ENCODE measurements around the gene PIMREG. TPM values are rescaled to one million over a fixed set of nuclear protein-coding genes. Genes with fewer than 3 reads are reported as not detected.
A peak's percentile ranks its signal among the peaks of the same experiment; 100 is the strongest.

Gene PIMREG
- polyA plus RNA-seq, 2 of the 4 experiments (the other 2 are of a cell fraction), result 26.3 to 28.9 TPM

- DNase-seq (ENCODE audit: low read depth in 1 of 2, low spot score in 1 of 2) (no peak), ATAC-seq (no peak), FAIRE-seq (no peak)
- ChIA-PET POLR2A (no interaction called here), CTCF (interaction anchor here (0.7 to 2.6 kb wide), 3 partner anchors 9 to 820 kb away, joined by 3 to 8 read pairs (median 3); no protein-coding TSS in a partner anchor)
- 13% methylated on average over 6 of the region's 6 CpGs for WGBS (ENCODE audit: missing lambda C conversion rate)
- H3K4me2 ChIP-seq, result no peak overlapping the region
- no peaks in the 10 kb centered on the region for H3K4me1 ChIP-seq
- TF ChIP-seq JUN (IDR thresholded peaks at IDR 0.05) (no peak), ELK1 (IDR thresholded peaks at IDR 0.05; ENCODE audit: low read depth, low read length) (no peak), POLR2AphosphoS2 (conservative IDR thresholded peaks at IDR 0.05; ENCODE audit: low read length) (no peak), ZFP36 (IDR thresholded peaks at IDR 0.05; ENCODE audit: borderline replicate concordance, partially characterized antibody) (no peak), E2F6 (IDR thresholded peaks at IDR 0.05; ENCODE audit: borderline replicate concordance, low read depth) (no peak), EP300 (IDR thresholded peaks at IDR 0.05) (no peak), MYC (IDR thresholded peaks at IDR 0.05; ENCODE audit: borderline replicate concordance, low read length) (no peak), BHLHE40 (IDR thresholded peaks at IDR 0.05; ENCODE audit: low read depth, low read length) (no peak)
- no peak overlapping the region for H3K4me3 ChIP-seq
- H3K27ac ChIP-seq, result no peak overlapping the region
- H3K9me3 ChIP-seq, result no peaks in the 10 kb centered on the region
Observed at GRCh38 chr17:6408276-6408675, 36.0 kb upstream of the PIMREG start.

- H3K4me2 ChIP-seq, result no peak overlapping the region
- POLR2A ChIA-PET, result no interaction called here
- DNase-seq (ENCODE audit: low read depth in 1 of 2, low spot score in 1 of 2) (no peak), ATAC-seq (no peak), FAIRE-seq (peak; percentile 70)
- H3K9me3 ChIP-seq, result no peaks in the 10 kb centered on the region
- no peak overlapping the region for H3K27ac ChIP-seq
- no peak for TF ChIP-seq CEBPB (IDR thresholded peaks at IDR 0.05)
- TF ChIP-seq HOXB5 (CRISPR knock-in tag; IDR thresholded peaks at IDR 0.05), result no peak
- no peak for TF ChIP-seq NFE2L2 (conservative IDR thresholded peaks at IDR 0.05; ENCODE audit: low read length)
- TF ChIP-seq RNF2 (IDR thresholded peaks at IDR 0.05; ENCODE audit: borderline replicate concordance, low read depth), result no peak
- TF ChIP-seq KDM1A (IDR thresholded peaks at IDR 0.05; ENCODE audit: low read depth), result no peak
- no peak for TF ChIP-seq MYC (IDR thresholded peaks at IDR 0.05; ENCODE audit: borderline replicate concordance, low read length)
- TF ChIP-seq FOSB (CRISPR knock-in tag; IDR thresholded peaks at IDR 0.05), result no peak
- no peak for TF ChIP-seq HEYL (CRISPR knock-in tag; IDR thresholded peaks at IDR 0.05)
- no peak for TF ChIP-seq RARB (CRISPR knock-in tag; IDR thresholded peaks at IDR 0.05)
- TF ChIP-seq ZC3H11A (IDR thresholded peaks at IDR 0.05), result no peak
- TF ChIP-seq EHF (CRISPR knock-in tag; IDR thresholded peaks at IDR 0.05), result no peak
- no peak for TF ChIP-seq SMC3 (IDR thresholded peaks at IDR 0.05)
- TF ChIP-seq CTCF (IDR thresholded peaks at IDR 0.05), result no peak
- no peak for TF ChIP-seq HOXB13 (CRISPR knock-in tag; IDR thresholded peaks at IDR 0.05; ENCODE audit: low read depth)
- no peak for TF ChIP-seq KDM5A (IDR thresholded peaks at IDR 0.05)
- TF ChIP-seq MAZ (IDR thresholded peaks at IDR 0.05; ENCODE audit: borderline replicate concordance, low read depth, low read length), result no peak
- no peak for TF ChIP-seq POLR2AphosphoS2 (conservative IDR thresholded peaks at IDR 0.05; ENCODE audit: low read length)
- no peak for TF ChIP-seq HES2 (IDR thresholded peaks at IDR 0.05)
- TF ChIP-seq ATOH8 (CRISPR knock-in tag; IDR thresholded peaks at IDR 0.05; ENCODE audit: low read depth), result no peak
- TF ChIP-seq ELK1 (IDR thresholded peaks at IDR 0.05; ENCODE audit: low read depth, low read length), result no peak
- CTCF ChIA-PET, result interaction anchor here (0.7 to 21.4 kb wide), 4 partner anchors 12 to 821 kb away, joined by 3 to 394 read pairs (median 6); no protein-coding TSS in a partner anchor
- H3K4me1 ChIP-seq, result no peaks in the 10 kb centered on the region
- 41% methylated on average over 10 of the region's 10 CpGs for WGBS (ENCODE audit: missing lambda C conversion rate)
- no peak overlapping the region for H3K4me3 ChIP-seq
Observed at GRCh38 chr17:6408735-6409134, 35.5 kb upstream of the PIMREG start.

Data from A549 (cell line).